GM18511 (cell line): Measurements from ENCODE around the gene ADRM1.

ENCODE experiments used
- ATAC-seq: cut with Tn5 transposase; IDR thresholded peaks from one replicate; pipeline ENCODE4 v1.9.1; 2021; ENCODE audit warnings: mild to moderate bottlenecking, moderate library complexity; ENCODE audit not compliant: unreplicated experiment

The ADRM1 gene

GRCh38 chr20:62280303-62280702 lies 22.5 kb upstream of the ADRM1 start:
- no peak for ATAC-seq

DNA sequence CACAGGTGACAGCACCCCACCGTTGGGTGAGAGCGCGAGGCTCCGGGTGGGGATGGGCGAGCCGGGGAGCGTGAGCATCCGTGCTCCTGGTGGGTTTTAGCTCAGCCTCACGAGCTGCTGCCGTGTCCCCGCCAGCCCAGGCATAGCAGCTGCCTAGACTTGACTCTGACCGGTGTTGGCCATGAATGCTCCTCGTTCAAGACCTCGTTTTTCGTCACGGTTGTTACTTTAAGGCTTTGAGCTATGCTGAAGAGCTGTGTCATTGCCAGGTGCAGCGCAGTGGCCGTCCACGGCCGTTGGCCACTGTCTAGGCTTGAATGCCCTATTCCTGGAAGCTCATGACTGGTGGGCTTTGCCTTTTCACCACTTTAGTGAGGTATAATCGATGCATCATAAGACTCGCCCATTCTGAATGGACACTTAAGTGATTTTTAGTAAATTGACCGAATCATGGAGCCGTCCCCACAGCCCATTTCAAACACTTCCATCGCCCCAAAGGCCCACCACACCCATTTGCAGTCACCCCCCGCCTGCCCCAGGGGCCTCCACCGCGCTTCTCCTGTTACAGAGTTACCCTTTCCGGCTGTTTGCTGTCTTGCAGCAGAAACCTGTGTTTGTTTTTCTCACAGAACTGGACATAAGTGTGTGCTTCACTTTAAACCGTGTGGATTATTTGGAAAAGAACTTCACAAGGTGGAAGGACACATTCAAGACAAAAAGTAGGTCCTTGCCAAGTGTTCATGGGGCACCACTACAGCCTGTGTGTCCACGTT lies 21.4 kb upstream of the ADRM1 start:
- no peak for ATAC-seq

DNA sequence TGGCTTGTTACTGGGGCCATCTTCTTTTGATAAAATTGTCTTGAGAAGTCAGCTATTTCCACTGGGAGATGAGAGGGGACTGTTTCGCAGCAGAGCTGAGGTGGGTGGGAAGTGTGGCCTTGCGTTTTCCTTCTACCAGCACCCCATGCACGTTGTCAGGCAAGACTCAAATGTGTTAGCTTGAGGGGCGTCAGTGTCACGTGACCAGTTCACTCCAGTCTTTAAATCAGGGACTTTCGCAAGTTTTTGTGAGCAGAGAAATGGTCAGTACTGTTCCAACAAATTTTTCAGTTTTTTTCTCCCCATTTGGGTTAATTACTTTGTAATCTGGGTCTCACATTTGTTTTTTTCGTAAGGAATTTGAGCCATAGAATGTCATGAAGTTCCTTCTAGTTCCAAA lies 20.7 kb upstream of the ADRM1 start:
- ATAC-seq, result no peak

- ATAC-seq, result no peak
These were observed 19.8 kb upstream of the ADRM1 start for GRCh38 chr20:62282877-62283503.

DNA sequence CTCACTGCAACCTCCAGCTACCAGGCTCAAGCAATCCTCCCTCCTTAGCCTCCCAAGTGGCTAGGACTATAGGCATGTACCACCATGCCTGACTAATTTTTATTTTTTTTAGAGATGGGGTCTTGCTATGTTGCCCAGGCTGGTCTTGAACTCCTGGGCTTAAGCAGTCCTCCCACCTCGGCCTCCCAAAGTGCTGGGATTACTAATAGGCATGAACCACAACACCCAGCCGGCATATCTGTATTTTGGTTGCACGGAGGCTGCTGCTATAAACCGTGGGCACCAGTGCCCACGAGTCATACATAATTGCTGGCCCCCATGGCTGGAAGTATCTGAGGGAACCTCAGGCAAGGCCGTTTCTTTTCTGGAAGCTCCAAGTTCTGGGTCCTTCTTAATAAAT lies 18.3 kb upstream of the ADRM1 start:
- ATAC-seq, result no peak

DNA sequence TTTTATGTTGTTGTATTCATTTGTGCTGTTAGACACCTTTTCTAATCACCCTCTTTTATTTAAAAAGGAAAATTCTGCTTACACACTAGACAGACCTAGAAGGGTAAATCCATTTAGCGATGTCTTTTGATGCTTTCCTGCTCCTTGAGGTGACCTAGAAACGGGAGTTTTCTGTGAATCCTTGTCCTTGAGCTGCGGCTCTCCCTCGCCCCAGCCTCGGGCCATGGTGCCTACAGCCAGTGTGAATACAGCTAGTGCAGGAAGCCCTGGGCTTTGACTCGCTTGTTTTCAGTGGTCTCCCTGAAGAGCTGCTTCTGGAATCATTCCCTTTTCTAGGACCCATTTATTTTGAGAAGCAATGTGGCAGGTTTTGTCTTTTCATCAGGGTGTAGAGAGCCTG lies 17.6 kb upstream of the ADRM1 start:
- no peak for ATAC-seq

DNA sequence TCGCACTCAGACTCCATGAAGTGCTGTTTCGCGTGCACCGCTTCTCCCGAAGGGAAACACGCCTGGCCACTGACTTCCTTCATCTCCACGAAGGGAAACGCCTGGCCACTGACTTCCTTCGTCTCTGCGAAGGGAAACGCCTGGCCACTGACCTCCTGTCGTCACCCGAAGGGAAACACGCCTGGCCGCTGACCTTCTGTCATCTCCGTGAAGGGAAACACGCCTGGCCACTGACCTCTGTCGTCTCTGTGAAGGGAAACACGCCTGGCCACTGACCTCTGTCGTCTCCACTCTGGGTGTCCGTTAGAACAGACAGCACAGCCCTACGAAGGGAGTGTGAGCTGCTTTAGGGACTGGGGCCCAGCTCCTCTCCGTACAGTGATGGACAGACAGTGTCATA lies 17.1 kb upstream of the ADRM1 start:
- no peak for ATAC-seq

DNA sequence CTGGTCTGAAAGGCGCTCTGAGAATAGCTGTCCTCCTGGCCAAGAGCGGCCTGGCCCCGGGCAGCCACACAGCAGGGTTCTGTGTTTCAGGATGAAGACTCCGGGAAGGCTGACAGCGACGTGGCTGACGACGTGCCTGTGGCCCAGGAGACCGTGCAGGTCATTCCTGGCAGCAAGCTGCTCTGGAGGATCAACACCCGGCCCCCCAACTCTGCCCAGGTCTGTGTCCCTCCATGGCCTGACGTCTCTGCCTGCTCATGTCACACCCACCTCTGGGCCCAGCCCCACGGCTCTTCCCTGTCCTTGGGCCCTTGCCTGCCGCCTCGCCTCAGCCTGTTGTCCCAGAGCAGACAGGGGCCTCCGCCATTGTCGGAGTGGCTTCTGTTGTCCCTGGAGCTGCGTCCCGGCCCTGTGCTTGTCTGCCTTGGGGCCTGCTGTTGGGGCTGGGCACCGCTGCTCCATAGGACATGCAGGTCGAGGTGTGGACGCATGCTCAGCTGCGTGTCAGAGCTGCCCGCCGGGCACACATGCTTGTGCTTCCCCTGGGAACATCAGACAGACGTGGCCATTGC lies 16.2 kb upstream of the ADRM1 start:
- ATAC-seq, result no peak

DNA sequence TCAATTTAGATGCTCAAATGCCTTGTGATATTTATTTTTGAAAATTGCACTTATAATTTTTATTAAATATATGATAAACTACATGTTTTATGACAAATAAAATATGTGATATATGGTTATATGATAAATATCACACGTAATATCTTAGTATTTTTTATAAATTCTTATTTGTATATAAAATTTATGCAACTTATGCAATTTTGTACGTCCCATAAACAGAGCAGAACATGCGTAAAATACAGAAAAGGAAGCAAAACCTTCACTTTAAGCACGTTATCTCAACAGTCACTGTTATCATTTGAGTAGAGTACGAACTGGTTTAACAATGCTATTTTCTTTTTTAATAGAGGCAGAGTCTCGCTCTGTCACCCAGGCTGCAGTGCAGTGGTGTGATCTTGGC lies 15.7 kb upstream of the ADRM1 start:
- no peak for ATAC-seq

- ATAC-seq, result no peak
These were observed 14.8 kb upstream of the ADRM1 start for GRCh38 chr20:62287759-62288534.

DNA sequence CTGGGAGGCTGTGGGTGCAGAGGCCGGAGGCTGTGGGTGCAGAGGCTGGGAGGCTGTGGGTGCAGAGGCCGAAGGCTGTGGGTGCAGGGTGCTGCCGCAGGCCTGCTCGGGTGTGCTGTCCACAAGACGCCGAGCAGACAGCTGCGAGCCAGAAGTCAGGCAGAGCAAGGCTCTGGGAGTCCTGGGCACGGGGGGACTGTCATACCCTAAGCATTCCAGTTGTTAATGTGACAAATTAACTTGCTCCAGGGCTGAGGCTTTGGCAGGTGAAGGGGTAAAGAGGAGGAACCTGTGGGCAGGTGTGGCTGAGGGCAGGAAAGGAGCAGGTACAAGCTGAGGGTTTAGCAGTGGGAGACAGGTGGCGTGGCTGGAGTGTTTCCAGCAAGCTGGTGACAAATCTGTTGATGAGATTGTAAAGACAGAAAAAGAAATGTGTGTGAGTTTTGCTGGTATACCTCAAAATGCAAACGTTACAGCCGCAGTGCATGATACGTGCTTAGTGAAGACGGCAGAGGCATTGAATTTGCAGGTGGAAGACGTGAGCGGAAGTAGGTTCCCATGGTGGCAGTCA lies 14.2 kb upstream of the ADRM1 start:
- no peak for ATAC-seq

GRCh38 chr20:62289131-62289530 lies 13.7 kb upstream of the ADRM1 start:
- ATAC-seq, result no peak

DNA sequence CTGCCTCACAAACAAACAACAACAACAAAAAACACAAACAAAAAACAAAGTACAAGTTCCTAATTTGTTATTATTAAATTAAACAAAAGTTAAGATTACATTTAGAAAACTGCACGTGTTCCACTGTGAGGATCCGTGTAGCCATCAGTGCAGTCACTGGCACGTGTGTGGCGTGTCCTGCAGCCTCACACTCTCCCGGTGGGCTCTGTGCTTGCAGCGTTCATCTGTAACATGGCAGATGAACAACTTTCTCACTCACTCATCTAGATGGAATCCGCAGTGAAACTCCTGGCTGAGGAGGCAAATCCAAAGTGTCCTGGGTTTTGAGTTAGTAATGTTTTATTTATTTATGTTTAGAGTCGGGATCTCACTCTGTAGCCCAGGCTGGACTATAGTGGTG lies 12.9 kb upstream of the ADRM1 start:
- no peak for ATAC-seq

GRCh38 chr20:62291251-62292066 lies 11.3 kb upstream of the ADRM1 start:
- ATAC-seq, result no peak

DNA sequence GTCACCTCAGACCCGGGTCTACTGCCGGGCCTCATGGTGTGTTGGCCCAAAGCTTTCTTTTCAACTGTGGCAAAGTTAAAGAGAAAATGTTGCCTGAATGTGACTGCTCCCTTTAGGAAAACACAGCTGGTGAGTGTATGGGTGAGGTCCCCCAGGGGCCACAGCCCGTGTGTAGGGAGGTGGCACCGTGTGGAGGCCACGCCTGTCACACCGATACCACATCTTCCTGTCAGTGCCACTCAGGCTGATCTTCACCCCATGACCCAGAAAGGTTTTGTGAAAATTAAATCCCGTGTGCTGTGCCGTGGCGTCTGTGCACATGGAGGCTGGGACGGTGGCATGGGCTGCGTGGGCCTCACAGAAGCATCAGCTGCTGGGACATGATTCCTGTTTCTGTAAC lies 10.7 kb upstream of the ADRM1 start:
- ATAC-seq, result no peak

DNA sequence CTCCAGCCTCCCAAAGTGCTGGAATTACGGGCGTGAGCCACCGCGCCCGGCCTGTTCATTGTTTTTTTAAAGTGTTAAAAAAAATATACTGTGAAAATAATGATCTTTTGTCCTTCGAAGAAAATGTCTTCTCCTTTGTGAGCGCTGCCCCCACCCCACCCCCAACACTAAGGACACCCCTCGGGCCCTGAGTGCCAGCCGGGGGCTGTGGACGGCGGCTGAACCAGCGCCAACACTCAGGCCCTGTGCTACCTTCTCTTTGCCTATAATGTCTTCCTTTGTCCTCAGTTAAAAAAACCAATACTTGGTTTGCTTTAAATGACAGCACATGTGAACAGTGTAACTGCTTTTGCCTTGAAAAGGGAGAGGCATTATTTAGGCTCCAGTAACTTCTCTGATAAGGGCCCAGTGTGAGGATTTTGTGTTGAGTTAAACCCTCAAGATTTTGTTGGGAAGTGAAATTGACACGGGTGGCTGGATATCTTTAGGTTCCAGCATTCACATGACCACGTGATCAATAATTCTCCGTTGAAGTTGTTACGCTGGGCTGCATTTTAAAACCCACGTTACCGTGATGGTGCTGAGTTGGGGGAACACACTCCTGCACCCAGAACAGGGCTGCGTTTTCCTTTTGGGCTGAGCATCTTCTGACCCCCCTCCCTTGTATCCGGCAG lies 9.5 kb upstream of the ADRM1 start:
- ATAC-seq, result no peak

GRCh38 chr20:62293946-62294345 lies 8.9 kb upstream of the ADRM1 start:
- ATAC-seq, result no peak

DNA sequence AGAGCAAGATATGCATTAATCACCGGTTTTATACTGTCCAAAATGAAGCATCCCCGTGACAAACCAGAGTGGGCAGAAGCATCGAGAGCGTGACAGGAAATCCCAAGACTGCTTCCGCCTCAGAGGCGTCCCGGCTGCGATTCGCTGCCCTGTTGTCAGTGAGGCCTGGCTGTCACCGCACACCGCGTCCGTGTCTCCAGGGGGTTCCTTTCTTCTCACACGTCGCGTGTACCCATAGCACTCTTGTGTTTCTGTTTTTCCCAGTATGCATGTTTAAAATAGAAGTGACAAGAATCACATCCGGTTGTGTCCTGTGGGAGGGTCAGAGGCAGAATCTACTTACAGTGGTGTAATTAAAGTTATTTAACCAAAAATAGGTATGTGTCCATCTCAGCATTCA lies 8.3 kb upstream of the ADRM1 start:
- peak; percentile 87 for ATAC-seq

DNA sequence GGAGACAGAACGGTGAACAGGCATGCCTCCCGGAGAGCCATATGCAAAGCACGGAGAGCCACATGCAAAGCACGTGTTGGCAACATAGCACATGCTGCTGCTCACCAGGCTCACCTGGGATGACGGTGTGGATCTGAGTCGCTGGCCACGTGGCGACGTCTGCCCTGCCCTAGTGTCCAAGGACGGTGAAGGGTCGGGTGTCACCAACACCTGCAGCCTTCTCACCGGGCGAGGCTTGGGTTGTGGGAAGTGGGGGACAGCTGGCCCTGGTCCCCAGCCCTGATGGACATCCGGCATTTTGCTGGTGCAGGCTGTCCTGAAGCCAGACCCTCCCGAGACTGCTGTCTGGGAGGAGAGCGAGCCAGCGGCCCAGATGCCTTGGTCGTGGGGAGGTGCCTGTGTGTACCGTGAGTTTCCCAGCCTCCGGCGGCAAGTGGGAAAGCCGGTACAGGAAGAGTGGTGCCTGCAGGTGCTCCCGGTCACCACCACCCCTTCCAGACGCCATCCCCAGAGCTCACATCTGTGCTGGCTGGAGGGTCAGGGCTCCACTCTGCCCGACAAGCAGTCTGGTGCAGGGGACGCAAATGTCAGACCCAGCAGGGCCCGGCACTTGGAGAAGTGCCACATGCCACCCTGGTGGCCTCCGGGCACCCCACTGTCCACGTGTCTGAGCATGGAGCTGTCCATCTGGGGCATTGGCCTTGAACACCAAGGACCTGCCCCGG lies 5.9 kb upstream of the ADRM1 start:
- ATAC-seq, result no peak
